ENCODE measurements around the gene ANXA5. TPM values are rescaled to one million over a fixed set of nuclear protein-coding genes. Genes with fewer than 3 reads are reported as not detected.
"Not testable (repeated sequence)": the region's sequence is repeated elsewhere in the genome, so short reads cannot be mapped to it uniquely, and the experiment has no call there.

Gene ANXA5
- total RNA-seq, 1 experiment from 2014 or later: 230 TPM

DNA sequence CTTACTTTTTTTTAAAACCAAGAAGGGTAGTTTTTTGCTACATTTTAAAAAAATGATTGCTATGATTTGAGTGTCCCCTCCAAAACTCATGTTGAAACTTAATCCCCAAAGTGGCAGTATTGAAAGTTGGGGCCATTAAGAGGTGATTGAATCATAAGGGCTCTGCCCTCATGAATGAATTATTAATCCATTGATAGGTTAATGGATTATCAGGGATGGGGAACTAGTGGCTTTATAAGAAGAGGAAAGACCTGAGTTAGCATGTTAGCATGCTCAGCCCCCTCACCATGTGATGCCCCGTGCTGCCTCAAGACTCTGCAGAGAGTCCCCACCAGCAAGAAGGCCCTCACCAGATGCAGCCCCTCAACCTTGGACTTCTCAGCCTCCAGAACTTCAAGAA is 37.2 kb upstream of the ANXA5 start:
- H3K9me2 ChIP-seq (ENCODE audit: insufficient read depth): no peaks in the 10 kb centered on the region
- intact Hi-C loops (cut with micrococcal nuclease; ENCODE audit: unreplicated experiment): no loop called here
- H3K4me2 ChIP-seq: no peak overlapping the region
- H3K4me1 ChIP-seq (replicated peaks; ENCODE audit: insufficient read depth): peaks cover 3% of the 10 kb centered on the region; the same call in 1 of the 2 replicates
- H3K27me3 ChIP-seq (ENCODE audit: insufficient read depth, low read depth): no peaks in the 10 kb centered on the region
- H3K4me3 ChIP-seq: no peak overlapping the region
- H3K27ac ChIP-seq: no peak overlapping the region
- H3K9me3 ChIP-seq (ENCODE audit: insufficient read depth, low read depth): no peaks in the 10 kb centered on the region
- TF ChIP-seq EZH2 (IDR thresholded peaks at IDR 0.05; ENCODE audit: low read depth) (no peak), CTCF (conservative IDR thresholded peaks at IDR 0.05) (no peak)
- ChIA-PET POLR2A (ENCODE audit: unreplicated experiment) (no interaction called here), CTCF (no interaction called here)
- no TSS peak for BruUV-seq (replicated peaks)
- peaks cover 8% of the 10 kb centered on the region for H3F3A ChIP-seq (ENCODE audit: insufficient read depth, low read depth)
- no peaks in the 10 kb centered on the region for H4K20me1 ChIP-seq (ENCODE audit: insufficient read depth)
- DNase-seq: no peak
- no peak overlapping the region for H2AFZ ChIP-seq
- no peaks in the 10 kb centered on the region for H3K79me2 ChIP-seq (ENCODE audit: low read depth)
- no peaks in the 10 kb centered on the region for H3K36me3 ChIP-seq (ENCODE audit: low read depth)

GRCh38 chr4:121729753-121730152 is 33.0 kb upstream of the ANXA5 start:
- H3K9me2 ChIP-seq (ENCODE audit: insufficient read depth); H3K36me3 ChIP-seq (ENCODE audit: low read depth); H3K9me3 ChIP-seq (ENCODE audit: insufficient read depth, low read depth); CTCF ChIA-PET; H3K27ac ChIP-seq; BruUV-seq (replicated peaks); H3K27me3 ChIP-seq (ENCODE audit: insufficient read depth, low read depth); H4K20me1 ChIP-seq (ENCODE audit: insufficient read depth); H3K4me3 ChIP-seq; POLR2A ChIA-PET (ENCODE audit: unreplicated experiment); H3K79me2 ChIP-seq (ENCODE audit: low read depth); H3K4me2 ChIP-seq; H2AFZ ChIP-seq; DNase-seq: not testable (repeated sequence)
- Histone ChIP-seq H3K4me1 (replicated peaks; ENCODE audit: insufficient read depth) (peaks cover 16% of the 10 kb centered on the region), H3F3A (ENCODE audit: insufficient read depth, low read depth) (peaks cover 20% of the 10 kb centered on the region)
- intact Hi-C loops (cut with micrococcal nuclease; ENCODE audit: unreplicated experiment): loop anchor here (10.0 kb wide), 1 partner anchor 55 kb away; no protein-coding TSS in a partner anchor

DNA sequence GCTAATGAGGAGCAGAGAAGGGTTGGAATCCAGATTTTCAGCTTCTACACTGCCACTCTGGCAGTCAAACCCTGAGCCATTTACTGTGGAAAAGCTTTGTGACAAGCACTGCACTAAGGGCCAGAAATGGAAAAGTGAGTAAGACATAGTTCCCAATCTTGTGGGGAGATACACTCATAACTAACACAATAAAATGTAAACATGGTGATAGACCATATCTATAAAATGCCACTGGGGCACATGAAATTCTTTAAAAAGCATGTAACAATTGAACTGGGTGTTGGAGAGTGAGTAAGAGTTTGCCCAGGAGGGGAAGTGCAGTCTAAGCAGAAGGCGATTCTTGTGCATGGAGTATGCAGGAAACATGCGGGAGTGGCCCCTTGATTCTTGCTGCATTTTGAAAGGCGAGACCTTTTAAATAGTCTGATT is 32.0 kb upstream of the ANXA5 start:
- no peaks in the 10 kb centered on the region for H3K36me3 ChIP-seq (ENCODE audit: low read depth)
- no TSS peak for BruUV-seq (replicated peaks)
- peak overlapping the region; percentile 56 for H3K27ac ChIP-seq
- intact Hi-C loops (cut with micrococcal nuclease; ENCODE audit: unreplicated experiment): loop anchor here (10.0 kb wide), 1 partner anchor 54 kb away; no protein-coding TSS in a partner anchor
- H3F3A ChIP-seq (ENCODE audit: insufficient read depth, low read depth): peaks cover 20% of the 10 kb centered on the region
- no peak overlapping the region for H3K4me3 ChIP-seq
- H4K20me1 ChIP-seq (ENCODE audit: insufficient read depth): no peaks in the 10 kb centered on the region
- H3K27me3 ChIP-seq (ENCODE audit: insufficient read depth, low read depth): no peaks in the 10 kb centered on the region
- no peaks in the 10 kb centered on the region for H3K79me2 ChIP-seq (ENCODE audit: low read depth)
- H3K4me2 ChIP-seq: peak overlapping the region; percentile 32; the same call in 1 of the 2 replicates
- peak in 1 of 2 experiments; percentile 84 for DNase-seq
- no peak for TF ChIP-seq CTCF (conservative IDR thresholded peaks at IDR 0.05)
- no peak for TF ChIP-seq EZH2 (IDR thresholded peaks at IDR 0.05; ENCODE audit: low read depth)
- CTCF ChIA-PET: no interaction called here
- no peaks in the 10 kb centered on the region for H3K9me2 ChIP-seq (ENCODE audit: insufficient read depth)
- POLR2A ChIA-PET (ENCODE audit: unreplicated experiment): no interaction called here
- H2AFZ ChIP-seq: no peak overlapping the region
- H3K9me3 ChIP-seq (ENCODE audit: insufficient read depth, low read depth): no peaks in the 10 kb centered on the region
- peaks cover 16% of the 10 kb centered on the region for H3K4me1 ChIP-seq (replicated peaks; ENCODE audit: insufficient read depth)

GRCh38 chr4:121728066-121728465 is 31.3 kb upstream of the ANXA5 start:
- Histone ChIP-seq H3K79me2 (ENCODE audit: low read depth) (no peaks in the 10 kb centered on the region), H3K36me3 (ENCODE audit: low read depth) (no peaks in the 10 kb centered on the region), H3K4me2 (no peak overlapping the region), H3K27ac (no peak overlapping the region; the same call in 1 of the 2 replicates), H3K4me3 (no peak overlapping the region), H3K9me3 (ENCODE audit: insufficient read depth, low read depth) (no peaks in the 10 kb centered on the region), H4K20me1 (ENCODE audit: insufficient read depth) (no peaks in the 10 kb centered on the region), H2AFZ (no peak overlapping the region), H3K9me2 (ENCODE audit: insufficient read depth) (no peaks in the 10 kb centered on the region), H3F3A (ENCODE audit: insufficient read depth, low read depth) (peaks cover 20% of the 10 kb centered on the region), H3K27me3 (ENCODE audit: insufficient read depth, low read depth) (no peaks in the 10 kb centered on the region), H3K4me1 (replicated peaks; ENCODE audit: insufficient read depth) (peaks cover 16% of the 10 kb centered on the region)
- POLR2A ChIA-PET (ENCODE audit: unreplicated experiment): no interaction called here
- no TSS peak for BruUV-seq (replicated peaks)
- intact Hi-C loops (cut with micrococcal nuclease; ENCODE audit: unreplicated experiment): loop anchor here (10.0 kb wide), 1 partner anchor 53 kb away; no protein-coding TSS in a partner anchor
- peak in 1 of 2 experiments; percentile 47 for DNase-seq
- CTCF ChIA-PET: interaction anchor here (1.0 kb wide), 1 partner anchor 32 kb away, joined by 5 read pairs; no protein-coding TSS in a partner anchor
- TF ChIP-seq CTCF (conservative IDR thresholded peaks at IDR 0.05) (no peak), EZH2 (IDR thresholded peaks at IDR 0.05; ENCODE audit: low read depth) (no peak)

All from PC-9 (cell line).